HG02981 (cell line): ENCODE results near the gene VIPAS39.
A peak's percentile ranks its signal among the peaks of the same experiment; 100 is the strongest.

ENCODE experiments used
- ATAC-seq: cut with Tn5 transposase; IDR thresholded peaks from one replicate; pipeline ENCODE4 v1.9.1; 2021; ENCODE audit warnings: mild to moderate bottlenecking, moderate library complexity; ENCODE audit not compliant: unreplicated experiment

VIPAS39 gene

DNA sequence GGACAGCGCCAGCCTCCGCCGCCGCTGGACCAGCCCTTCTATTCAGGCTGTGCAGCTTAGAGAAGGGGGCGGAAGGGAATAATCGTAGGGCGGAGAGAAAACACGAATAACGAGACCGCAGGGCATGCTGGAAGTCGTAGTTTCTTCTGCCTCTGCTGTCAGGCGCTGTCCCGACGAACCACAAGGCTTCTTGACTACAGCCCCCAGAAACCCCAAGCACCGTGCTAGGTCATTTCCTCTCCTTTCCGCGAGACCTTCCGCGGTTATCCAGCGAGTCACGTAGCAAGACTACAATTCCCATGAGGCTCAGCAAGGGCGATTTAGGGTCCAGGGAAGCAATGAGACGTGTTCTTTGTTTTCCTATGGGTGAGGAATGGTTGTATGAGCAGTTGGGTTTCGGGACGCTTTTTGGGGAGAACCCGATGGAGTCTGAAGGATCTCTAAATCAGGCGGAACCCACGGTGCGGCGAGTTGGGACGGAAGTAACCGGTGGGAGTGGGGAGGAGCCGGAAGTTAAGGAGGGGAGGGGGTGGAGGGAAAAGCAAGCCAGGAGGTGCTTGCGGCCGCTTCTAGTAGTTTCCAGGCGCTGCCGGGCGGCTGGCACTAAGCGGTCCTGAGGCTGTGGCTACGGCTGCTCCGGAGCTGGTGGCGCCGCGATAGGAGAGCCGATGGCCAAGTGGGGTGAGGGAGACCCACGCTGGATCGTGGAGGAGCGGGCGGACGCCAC lies at the start of gene VIPAS39, which contains the start of gene AHSA1:
TSS of gene VIPAS39 (minus strand) at position 80 of the 727 bp plus-strand sequence. CDS start 3,499 bp downstream, outside the sequence.
TSS of gene AHSA1 (plus strand) at position 572 of the 727 bp plus-strand sequence. CDS start at position 669, 97 bp downstream.
- ATAC-seq = peak; percentile 93

GRCh38 chr14:77505031-77505430 lies 47.6 kb upstream of the VIPAS39 start:
- ATAC-seq = no peak

DNA sequence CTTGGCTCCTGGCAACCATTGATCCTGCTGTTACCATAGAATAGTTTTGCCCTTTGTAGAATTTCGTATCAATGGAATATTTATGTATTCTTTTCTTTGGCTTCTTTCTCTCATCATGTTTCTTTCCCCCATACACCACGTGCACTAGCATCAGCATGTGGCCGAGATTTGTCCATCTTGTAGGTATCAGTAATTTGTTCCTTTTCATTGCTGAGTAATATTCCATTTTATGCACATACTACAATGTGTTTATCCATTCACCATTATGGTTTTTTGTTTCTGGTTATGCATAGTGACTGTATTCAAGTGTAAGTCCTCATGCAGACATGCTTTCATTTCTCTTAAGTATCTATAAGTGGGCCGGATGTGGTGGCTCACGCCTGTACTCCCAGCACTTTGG lies 45.7 kb upstream of the VIPAS39 start:
- ATAC-seq = no peak

DNA sequence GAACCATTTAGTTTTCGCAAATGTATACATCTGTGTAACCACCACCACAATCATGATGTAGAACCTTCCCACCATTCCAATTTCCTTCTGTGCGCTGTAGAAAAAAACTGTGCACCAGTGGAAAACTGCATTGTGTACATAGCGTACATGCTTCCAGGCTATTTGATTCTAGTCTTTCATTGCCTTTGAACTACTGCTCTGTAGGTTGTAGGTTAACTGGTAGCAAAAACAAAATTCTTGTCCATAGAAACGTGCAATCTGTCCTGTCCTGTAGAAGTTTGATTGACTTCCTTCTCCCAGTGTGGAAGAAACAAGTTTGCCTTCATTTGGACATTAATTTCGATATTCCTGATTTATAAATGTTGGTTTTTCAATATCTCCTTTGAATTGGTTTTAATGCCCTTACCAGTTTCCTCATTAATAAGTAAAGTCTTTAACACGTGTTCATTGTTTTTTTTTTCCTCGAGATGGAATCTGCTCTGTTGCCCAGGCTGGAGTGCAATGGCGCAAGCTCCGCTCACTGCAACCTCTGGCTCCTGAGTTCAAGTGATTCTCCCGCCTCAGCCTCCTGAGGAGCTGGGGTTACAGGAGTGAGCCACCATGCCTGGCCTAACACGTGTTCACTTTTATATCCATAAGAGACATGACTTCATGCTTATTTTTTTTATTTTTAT lies 44.8 kb upstream of the VIPAS39 start:
- no peak for ATAC-seq

DNA sequence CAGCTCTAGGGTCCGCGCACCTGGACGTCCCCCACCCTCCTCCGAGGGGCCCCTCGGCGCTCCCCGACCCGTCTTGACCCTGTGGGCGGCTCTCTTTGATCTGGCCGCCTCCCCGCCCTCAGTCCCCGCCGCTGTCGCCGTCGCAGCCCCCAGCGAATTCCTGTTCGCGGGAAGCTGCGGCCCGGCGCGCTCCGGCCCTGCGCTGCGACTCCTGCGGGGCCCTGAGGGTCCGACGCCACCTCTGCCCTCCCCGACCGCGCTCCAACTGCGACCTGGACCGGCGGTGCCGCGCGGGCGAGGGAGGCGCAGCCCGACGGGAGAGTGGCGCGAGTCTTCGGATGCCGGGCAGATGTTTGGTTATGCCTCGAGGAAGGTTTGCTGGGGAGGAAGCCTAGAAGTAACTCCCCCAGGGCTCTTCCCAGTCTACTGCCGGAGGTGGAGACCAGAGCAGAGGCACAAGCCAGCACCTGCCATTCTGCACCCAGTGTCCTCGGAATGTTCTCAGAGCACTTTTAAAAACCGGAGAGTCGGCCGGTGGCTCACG lies 41.7 kb upstream of the VIPAS39 start:
- peak; percentile 28 for ATAC-seq

DNA sequence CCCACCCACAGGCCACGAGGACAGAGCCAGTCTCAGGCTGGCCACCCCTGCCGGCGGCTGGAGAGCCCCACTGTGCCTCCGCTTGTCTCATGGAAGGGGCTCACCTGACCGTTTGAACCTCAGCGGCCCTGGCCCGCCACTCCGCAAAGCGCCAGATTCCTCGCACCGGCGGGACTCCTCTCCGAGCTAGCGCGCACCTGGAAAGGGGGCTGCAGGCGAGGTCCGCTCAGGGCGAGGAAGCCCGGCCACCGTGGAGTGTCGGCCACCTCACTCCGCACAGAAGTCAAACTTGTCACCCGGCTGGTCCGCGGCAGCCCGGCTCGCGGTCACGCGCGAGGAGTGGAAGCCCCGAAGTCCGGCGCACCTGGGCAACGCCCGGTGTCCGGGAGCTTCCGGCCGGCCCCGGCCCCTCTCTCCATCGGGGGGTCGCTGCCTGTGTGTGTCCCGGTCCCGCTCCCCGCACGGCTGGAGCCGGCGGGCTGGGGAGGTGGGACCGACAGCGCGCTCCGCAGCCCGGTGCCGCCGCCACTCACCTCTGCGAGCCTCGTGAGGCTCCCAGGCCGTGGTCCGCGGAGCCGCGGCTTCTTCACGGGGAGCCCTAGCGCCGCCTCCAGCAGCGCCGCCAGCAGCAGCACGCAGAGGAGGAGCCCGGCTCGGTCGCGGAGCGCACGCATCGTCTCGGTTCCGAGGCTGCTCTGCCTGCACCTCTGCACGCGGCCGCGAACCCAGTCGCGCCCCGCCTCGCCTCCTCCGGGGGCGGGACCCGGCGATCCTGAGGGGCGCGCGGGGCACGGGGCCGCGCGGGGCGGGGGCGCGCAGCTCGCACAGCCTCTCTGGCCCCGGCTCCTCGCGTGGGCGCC lies 40.9 kb upstream of the VIPAS39 start, which contains the start of gene ISM2:
TSS of gene ISM2 (minus strand) at position 697 of the 860 bp plus-strand sequence. CDS start at position 674, 23 bp downstream.
- peak; percentile 58 for ATAC-seq

GRCh38 chr14:77495334-77495733 lies 37.9 kb upstream of the VIPAS39 start:
- no peak for ATAC-seq

GRCh38 chr14:77491056-77491455 lies 33.7 kb upstream of the VIPAS39 start:
- ATAC-seq = no peak

DNA sequence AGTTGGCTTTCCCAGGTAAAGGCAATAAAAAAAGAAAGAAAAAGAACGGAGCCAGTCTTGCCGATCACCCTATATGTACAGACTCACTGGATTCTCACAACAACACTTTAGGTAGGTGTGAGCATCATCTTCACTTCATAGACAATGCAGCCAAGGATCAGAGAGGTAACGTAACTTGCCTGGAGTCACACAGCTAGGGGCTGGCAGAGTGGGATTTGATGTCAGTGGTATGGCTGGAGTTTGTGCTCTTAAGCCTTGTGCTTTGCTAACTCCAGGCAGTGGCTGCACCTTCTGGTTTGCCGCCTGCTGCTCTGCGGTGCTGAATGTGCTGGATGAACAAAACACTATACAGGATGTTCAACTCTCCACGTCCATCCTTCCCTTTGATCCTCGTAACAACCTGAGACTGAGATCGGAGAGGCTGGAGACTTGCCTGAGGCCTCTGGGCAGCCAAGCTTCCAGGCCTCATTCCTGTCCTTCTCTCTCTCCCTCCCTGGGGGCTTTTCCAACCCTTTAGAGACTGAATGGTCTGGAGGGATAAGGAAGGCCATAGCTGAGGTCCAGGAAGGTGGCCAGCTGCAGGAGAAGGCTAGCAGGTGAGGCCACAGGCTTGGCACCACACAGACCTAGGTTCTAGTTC lies 33.1 kb upstream of the VIPAS39 start:
- no peak for ATAC-seq

DNA sequence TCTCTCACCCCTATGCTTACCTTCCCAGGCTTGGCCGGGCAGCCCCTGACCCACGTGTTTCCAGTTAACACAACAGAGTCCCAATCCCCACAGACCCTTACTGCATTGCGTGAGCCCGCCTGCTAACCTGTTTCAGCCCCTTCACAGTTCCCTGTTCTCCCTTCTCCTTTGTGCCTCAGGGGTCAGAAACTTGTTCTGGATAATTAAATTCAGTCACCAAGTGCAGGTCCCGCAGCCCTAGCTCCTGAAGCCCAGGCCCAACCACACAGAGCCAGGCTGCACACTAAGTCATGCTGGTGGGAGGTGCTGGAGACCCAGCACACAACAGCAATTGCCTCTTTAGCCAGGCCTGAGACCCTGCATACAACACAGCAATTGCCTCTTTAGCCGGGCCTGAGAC lies 31.6 kb upstream of the VIPAS39 start:
- no peak for ATAC-seq

GRCh38 chr14:77488558-77488957 lies 31.2 kb upstream of the VIPAS39 start:
- ATAC-seq = no peak

DNA sequence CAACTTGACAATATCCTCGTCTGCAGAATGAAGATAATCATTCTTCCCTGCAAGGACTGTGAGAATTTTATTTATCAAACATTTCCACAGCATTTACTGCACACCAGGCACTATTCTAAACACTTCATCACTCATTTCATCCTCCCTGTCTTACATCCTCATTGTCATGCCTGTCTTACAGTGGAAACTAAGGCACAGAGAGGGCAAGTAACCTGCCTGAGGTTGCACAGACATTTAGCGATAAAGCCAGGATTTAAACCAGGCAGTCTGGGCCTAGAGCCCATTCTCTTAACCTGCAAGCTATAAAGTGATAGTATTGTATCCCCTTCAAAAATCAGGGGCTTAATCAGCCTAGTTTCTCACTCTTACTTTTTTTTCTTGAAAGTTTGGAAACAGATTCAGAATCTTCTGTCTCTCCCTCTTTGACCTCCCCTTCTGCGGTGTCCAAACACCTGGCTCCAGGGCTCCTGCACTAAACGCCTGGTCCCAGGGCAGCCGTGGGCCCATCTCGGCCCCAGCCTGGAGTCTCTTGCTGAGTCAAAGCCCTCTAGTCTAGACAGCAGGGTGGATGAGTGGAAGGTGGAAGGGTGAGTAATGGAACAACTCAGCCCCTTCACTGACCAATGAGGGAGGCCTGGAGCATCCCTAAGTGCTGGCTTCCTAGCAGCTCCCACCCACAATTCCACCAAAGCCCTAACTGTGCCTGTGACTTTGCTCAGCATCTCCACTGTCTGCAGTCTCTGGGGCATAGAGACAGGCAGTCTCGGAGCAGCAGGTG lies 28.7 kb upstream of the VIPAS39 start:
- no peak for ATAC-seq

DNA sequence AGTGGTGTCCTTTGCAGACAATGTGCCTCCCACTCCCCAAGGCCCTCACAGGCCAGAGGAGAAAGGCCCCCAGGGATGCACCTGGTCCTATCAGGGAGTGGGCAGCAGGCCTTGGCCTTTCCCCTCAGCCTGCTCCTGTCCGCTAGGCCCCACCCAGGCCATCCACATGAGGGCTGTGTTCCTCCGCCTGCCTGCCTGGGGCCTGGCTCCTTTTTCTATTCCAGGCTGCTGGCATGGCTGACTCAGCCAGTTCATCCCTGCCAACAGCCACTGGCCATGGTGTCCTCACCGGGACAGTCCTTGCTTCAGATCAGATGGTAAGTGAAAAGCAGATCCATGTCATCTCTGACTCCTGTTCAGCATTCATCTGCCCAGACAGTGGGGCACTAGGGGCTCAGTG lies 27.9 kb upstream of the VIPAS39 start:
- no peak for ATAC-seq

- ATAC-seq = no peak
Measured at GRCh38 chr14:77482422-77482821, 25.0 kb upstream of the VIPAS39 start.

GRCh38 chr14:77478796-77479195 lies 21.4 kb upstream of the VIPAS39 start:
- peak; percentile 97 for ATAC-seq

GRCh38 chr14:77478029-77478428 lies 20.6 kb upstream of the VIPAS39 start:
- ATAC-seq = no peak

GRCh38 chr14:77475432-77476115 lies 18.2 kb upstream of the VIPAS39 start:
- ATAC-seq = no peak

DNA sequence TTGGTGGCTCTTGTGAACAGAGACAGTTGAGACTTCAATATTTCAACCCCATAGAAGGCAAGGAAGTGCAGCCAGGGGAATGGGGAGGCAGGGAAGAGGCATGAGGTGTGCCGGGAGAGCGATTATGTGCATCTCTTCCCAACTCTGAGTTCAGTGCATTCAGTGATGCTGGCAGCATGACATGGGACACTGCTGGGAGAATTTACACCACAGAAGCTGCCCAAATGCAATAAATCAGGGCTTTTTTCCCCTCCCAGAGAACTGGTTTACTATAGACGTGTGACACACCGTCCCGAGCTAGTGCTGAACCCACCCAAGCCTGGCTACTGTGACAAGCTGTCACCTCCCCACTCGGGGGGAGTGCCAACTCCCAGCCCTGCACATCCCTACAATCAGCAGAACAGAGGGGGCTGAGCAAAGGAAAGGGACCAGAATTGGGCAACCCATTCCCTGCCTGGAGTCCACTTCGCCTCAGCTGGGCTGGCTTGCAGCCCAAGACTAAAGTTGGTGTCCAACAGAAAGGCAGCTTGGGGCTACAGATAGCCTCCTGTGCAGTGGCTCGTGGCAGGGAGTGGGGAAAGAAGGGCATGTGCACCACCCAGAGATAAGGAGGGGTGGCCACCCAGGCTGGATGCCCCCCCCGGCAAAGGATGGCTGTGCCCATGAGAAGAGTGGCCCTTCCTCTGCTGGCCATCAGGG lies 17.2 kb upstream of the VIPAS39 start:
- ATAC-seq = no peak

GRCh38 chr14:77473921-77474320 lies 16.5 kb upstream of the VIPAS39 start:
- ATAC-seq = no peak
